GM21423 (cell line): ENCODE results near the gene RNF34.

ENCODE experiments used
- ATAC-seq: cut with Tn5 transposase; IDR thresholded peaks from one replicate; pipeline ENCODE4 v1.9.1; 2021; ENCODE audit warnings: mild to moderate bottlenecking, moderate library complexity; ENCODE audit not compliant: unreplicated experiment

The RNF34 gene

DNA sequence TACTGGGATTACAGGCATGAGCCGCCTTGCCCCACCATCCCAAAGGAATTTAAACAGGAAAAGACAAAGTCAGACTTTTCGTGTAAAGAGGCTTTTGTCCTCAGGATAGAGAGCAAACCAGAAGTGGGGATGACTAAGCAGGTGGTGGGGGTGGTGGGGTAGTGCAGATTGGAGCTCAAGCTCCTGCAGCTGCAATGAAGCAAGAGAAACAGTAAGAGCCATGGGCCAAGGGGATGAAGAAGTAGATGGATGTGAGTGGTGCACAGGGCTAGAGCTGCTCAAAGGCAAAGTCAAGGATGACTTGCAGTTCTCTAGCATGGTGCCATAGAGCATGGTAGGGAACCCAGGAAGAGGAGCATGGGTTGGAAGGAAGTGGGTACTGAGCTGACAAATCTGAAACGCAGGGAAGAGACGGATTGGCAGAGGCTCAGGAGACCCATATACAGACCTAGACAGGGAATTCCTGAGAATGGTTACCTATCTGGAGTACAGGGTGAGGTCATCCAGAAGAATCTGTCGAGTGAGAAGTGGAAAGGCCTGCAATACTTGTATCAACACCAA lies 11.4 kb upstream of the RNF34 start:
- ATAC-seq: no peak

DNA sequence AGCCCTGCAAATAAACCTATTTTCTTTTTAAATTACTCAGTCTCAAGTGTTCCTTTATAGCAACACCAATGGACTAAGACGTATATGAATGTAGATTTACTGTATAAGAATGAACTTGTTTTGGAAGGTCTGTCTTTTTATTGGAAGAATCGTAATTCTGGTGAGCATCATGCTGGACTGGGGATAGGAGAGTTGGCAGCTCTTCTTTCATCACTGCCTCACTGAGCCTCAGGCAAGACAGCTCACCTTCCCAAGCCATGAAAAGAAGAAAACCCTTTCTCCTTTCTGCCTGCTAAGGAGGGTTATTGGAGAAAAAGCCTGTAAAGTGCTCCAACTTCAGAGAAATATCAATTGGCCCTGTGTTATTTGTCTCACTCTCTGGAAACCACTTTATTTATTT lies 9.1 kb upstream of the RNF34 start:
- ATAC-seq: no peak

DNA sequence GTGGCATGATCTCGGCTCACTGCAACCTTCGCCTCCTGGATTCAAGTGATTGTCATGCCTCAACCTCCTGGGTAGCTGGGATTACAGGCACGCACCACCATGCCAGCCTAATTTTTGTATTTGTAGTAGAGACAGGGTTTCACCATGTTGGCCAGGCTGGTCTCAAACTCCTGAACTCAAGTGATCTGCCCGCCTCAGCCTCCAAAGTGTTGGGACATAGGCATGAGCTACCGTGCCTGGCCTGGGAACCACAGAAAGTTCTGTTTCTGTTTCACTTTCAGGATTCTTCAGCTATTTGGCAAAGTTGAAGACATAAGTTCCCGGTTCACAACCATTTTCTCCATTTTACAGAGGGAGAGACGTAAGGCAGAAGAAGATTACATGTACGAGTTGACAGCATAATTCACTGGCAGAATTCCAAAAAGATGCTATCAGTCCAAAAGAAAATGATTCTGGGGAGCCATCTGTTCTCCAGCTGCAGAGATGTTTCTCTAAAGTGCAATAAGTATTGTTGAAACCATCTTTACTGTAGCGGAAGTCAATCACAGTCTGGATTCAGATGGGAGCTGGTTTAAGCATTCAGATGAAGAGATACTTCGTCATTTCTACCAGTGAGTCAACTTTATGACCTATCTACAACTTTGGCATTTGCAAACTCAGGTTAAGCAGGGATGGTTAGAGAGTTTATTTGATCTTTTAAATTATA lies 8.1 kb upstream of the RNF34 start:
- ATAC-seq: no peak

DNA sequence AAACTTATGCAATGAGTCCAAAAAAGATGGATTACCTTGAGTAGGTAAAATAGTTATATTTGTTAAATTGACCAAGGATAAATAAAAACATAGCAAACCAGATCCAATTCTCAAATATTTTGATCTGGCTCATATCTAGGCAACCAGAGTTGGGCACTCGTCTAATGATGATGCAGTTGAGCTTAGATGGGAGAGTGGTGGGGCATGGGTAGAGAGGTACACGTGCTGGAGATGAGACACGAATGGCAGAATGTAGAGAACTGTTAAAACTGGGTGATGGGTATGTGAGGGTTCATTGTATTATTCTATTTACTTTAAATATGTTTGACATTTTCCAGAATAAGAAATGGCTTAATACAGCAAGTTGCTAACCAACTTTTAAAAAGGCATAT lies 7.6 kb upstream of the RNF34 start:
- no peak for ATAC-seq

DNA sequence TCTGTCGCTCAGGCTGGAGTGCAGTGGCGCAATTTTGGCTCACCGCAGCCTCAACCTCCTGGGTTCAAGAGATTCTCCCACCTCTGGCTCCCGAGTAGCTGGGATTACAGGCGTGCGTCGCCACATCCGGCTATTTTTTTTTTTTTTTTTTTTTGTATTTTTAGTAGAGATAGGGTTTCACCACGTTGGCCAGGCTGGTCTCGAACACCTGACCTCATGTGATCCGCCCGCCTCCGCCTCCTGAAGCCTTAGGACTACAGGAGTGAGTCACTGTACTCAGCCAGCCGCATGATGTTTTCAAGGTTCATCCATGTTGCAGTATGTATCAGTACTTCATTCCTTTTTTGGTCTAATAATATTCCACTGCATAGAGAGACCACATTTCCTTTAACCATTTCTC lies 2.4 kb upstream of the RNF34 start:
- no peak for ATAC-seq

DNA sequence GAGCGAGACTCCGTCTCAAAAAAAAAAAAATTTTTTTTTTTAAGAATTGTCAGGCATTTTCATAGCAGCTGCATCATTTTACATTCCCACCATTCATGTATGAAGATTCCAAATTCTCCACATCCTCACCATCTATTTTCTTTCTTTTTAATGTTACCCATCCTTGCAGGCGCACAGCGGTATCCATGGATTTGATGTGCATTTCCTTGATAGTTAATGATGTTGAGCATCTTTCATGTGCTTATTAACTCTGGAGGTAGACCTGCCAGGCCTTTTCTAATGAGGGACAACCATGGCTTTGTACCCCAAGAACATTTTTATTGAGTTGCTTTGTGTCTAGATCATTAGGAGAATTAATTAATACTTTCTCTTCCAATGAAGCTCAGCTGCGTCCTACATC lies 1.6 kb upstream of the RNF34 start:
- ATAC-seq: no peak

DNA sequence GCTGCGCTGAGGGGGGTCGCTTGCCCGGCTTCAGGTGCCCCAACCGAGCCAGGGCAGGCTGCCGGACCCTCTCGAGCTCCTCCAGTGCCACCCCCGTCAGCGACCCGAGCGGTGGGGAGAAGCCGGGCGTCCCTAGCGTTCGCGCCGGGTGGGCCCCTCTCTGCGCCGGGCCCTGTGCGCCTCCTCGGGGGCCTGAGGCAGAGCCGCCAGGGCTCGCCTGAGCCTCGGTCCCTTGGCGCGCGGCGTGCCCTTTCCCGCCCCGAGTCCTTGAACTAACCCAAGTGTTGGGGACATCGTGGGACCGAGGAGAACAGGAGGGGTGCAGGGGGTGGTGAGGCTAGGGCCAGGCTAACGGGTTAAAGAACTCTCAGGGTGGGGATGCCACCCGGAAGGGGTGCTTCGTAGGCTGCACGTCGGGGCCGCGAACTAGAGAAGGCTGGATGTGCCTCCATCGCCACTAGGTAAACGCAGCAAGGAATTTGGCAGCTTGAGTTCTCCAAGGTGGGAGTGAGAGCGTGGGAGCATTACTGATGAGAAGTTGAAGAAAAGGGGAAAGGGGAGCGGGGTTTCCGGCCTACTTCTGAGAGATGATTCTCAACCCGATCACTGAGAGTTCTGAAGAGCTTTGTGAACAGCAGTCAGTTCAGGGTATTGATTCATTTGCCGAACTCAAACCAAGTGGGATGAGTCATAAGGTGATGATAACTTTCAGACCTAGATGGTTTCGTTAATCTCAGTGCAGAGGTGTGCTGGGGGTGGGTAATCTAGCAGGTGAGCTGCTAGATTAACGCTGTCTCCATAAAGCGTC lies 618 bp downstream of the RNF34 start:
- peak; percentile 35 for ATAC-seq

DNA sequence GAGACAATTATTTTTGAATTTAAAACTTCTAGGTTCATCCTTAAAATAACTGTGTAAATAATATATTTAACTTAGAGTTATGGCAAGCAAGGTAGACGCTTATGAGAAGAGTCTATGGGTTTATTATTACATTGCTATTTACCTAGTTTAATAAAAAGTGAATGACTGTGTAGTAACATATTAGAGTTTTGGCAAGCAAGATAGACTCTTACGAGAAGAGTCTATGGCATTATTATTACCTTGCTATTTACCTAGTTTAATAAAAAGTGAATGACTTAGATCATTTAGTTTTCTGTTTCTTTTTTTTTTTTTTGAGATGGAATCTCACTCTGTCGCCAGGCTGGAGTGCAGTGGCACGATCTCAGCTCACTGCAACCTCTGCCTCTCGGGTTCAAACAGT lies 3.8 kb downstream of the RNF34 start:
- no peak for ATAC-seq

DNA sequence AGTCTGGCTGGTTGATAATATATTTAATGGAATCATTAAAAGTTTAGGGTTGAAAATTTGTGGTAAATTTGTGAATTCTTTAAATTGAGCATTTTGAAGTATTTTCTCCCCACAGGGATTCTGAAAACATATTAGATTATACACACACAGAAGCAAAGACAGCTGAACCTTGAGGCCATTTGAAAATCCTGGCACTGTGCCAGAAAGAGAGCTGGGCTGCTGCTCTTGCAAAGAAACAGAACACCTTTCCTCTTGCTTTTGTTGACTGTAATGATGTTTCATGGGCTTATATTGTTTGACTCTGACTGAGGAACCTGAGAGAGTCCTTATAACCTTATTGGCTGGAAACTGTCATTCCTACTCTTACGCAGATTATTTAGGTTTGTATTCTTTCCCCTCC lies 4.8 kb downstream of the RNF34 start:
- no peak for ATAC-seq

DNA sequence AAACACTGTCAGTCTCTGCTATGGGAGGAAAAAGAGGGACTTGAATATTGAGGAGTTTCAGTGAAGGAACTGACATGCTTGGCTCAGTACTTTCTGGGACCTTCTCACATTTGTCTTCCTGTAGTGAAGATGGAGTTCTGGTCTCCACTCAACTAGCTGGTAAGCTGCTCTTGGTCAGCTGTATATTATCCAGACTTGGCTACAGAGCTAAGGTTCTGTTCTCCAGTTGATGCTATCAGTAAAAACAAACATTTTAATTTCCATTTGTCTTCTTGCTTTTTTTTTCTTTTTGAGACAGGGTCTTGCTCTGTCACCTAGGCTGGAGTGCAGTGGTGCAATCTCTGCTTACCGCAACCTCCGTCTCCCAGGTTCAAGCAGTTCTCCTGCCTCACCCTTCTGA lies 5.3 kb downstream of the RNF34 start:
- no peak for ATAC-seq

DNA sequence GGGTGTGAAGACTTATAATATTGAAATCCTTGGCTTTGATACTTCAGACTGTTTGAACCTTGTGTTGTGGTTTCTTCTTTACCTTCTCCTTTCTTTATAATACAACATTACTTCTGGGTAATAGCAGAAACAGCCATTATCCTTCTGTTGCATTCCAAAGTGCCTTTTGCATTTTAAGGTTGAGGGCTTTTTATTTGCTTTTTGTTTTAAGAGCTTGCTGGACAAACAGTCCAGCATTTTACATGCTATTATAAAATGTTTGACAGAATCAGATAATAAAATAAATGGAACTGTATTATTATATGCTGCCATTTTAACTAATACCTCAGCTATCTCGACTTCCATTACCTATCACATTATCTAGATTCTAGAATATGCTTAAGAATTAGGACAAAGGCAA lies 14.0 kb downstream of the RNF34 start:
- ATAC-seq: no peak

DNA sequence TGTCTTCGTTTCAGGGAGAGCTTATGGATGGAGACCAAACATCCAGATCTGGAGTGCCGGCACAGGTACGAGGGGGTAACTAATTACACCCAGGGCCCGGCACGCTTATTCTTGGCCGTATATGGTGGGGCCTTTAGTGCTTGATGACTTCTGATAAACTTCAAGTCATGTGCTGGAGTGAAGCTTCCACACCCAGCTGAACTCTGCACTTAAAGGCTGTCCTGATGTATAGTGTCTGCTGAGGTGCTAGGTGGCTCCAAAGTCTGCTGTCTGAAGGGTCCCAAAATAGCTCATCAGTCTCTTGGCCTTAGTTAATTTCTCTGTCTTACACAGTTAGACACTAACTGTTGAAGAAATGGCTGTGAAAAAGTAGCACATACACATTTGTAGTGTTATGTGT lies 17.9 kb downstream of the RNF34 start:
- ATAC-seq: no peak

DNA sequence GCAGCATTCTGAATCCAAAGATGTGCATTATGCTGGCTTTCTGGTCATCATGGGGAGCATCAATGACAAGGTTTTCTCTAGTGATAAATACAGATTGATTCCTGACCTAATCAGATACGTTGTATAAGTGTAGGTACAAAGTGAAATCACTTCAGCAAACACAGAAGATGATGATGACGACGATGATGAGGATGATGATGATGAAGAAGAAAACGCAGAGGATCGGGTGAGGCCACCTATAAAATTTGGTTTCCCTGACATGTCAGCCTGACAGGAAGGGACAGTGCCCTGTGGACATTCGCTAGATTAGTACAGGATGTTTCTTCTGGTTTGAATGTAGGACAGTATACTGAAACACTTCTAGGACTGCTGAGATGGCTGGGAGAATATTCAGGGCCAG lies 20.2 kb downstream of the RNF34 start:
- ATAC-seq: no peak

DNA sequence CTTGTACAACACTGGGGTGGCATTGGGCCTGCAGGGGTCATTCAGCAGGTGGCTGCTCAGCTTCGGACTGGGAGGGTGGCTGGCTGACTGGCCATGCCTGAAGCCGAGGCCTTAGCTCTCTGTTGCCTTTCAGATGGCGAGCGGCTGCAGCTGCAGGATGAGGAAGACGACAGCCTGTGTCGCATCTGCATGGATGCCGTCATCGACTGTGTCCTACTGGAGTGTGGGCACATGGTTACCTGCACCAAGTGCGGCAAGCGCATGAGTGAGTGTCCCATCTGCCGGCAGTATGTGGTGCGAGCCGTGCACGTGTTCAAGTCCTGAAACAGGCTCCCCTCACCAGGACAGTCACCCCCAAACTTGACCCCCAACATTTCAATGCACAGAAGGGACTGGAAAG lies 23.3 kb downstream of the RNF34 start:
- ATAC-seq: no peak

DNA sequence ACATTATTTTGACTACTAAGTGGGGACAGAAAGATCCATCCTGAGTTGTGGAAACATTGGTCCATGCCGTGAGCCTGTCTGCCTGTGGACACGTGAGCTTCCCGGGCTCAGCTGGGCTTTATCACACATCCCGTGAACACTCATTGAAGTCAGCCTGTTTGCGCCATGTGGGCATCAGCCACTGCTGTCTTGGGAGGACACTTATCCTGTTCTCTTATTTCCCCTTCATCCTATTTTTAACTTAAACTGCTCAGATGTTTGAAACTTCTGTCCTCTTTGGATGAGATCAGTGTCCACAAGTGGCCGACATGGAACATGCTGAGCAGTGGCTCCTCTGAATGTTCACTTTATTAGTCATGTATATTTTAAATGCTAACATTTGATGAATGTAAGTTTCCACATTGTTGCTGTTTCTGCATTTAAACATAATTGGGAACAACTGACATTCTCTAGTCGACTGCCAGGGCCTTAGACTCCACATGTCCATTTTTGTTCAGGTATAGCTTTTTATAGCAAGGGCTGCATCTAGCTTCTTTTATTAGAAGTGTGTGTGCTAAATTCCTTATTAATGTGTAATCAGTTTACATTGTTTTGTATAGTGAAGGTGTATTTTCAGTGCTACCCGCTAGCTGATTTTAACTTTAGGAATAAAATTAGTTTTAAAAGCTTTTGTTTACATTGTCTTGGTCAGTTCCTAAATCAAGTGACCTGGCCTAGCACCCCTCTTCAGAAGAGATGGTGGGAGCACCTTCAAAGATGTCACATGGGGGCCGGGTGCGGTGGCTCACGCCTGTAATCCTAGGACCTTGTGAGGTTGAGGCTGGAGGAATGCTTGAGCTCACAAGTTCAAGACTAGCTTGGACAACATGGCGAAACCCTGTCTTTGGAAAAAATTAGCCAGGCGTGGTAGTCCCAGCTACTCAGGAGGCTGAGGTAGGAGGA lies 24.0 kb downstream of the RNF34 start:
- no peak for ATAC-seq

DNA sequence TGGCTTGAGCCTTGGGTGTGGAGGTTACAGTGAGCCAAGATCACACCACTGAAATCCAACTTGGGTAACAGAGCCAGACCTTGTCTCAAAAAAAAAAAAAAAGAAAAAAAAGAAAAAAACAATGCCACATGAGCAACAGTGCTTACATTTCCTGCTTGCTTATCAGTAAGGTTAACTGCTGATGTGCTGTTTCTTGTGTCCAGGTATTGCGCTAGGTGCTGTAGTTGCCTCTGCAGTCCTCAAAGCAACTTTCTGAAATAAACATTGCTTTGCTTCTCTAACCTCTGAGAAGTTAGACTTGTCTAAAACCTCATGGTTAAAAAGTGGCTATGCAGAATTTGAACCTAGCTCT lies 24.7 kb downstream of the RNF34 start:
- ATAC-seq: no peak

DNA sequence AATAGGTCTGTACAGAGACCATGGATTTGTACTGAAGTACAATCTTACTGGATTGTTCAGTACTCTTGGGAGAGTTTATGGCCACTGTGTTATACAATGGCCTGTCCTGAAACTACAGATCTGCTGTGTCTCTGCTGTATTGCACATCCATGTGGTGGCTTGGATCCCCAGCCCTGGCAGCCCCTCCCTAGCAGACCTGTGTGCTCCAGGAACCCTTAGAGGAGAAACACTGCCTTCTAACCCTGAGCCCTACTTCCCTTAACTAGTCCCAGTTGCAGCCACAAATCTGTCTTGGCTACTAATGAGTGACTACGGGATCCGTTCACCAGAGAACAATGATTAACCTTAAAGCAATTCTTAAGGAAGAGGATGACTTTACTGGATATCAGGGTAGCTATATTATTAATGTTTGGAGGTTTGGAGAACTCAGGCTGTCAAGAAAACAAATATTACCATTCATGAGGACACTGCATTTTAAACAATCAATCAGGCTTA lies 27.7 kb downstream of the RNF34 start:
- no peak for ATAC-seq

DNA sequence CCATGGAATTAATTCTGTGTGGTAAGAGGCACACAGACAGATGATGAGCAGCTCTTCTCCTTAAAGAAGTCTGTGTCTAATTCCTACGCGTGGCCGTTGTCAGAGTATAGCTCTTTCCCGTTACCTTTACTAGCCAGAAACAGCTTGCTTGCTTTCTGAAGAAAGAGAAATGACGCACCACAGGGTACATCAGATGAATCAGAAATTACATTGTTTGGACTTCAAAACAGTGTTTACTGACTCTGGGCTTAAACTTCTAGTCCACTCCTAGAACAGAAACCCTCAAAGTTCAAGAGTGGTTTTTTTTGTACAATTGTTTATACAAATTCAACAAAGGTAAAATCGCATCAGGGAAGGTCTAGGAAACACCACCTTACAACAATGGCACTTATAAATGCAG lies 29.0 kb downstream of the RNF34 start:
- no peak for ATAC-seq

DNA sequence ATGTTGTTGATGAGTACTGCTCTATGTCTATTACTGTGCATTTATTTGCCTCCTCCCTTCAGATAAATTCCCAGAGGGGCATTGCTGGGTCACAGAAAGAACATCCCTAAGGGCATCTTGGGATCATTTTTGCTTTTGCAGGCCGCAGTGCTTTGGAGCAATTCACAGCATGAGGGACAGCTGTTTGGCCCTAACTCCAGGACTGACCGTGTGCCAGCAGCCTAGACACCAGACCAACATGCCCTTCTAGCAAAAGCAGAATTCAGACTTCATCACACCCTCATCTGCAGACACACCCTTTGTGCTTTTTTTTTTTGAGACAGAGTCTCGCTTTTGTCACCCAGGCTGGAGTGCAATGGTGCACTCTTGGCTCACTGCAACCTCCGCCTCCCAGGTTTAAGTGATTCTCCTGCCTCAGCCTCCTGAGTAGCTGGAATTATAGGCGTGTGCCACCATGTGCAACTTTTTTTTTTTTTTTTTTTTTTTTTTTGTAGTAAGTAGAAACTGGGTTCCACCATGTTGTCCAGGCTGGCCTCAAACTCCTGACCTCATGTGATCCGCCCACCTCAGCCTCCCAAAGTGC lies 31.0 kb downstream of the RNF34 start:
- ATAC-seq: no peak

DNA sequence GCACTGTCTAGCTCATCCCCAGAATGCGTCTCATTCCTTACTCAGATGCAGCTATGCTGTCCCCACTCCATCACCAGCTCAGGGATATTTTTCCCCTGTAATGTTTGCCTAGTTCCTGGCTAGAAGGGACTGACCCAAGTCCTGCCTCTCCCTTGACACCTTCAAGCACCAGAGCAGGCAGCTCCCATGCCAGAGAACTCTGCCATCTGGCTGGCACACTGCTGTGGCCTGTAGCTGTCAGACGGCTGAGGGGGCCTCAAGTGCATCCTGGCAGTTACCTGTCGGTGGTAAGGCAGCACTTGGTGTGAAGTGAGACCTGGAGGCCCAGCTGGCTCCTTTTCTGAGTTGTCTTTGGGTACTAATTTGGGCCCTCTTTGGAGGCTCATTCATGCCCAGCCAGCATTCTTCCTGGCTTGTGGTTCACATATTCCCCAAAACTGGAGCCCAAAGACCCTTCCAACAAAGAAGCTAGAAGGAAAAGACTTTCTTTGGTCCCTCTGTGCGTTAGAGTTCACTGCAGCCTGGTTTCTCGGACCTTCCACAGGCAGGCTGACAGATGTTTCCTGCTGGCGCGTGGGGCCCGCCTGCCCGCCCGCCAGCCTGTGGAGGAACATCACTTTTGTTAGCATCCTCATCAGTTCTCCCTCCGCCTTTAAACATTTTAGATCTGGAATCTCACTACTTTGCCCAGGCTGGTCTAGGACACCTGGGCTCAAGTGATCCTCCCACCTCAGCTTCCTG lies 33.0 kb downstream of the RNF34 start:
- ATAC-seq: no peak
